GM19043 (cell line): Measurements from ENCODE around the gene CSN3.

Experiments used
- ATAC-seq: cut with Tn5 transposase; IDR thresholded peaks from one replicate; pipeline ENCODE4 v1.9.1; 2021; ENCODE audit warnings: low read depth; ENCODE audit not compliant: unreplicated experiment

CSN3 gene

DNA sequence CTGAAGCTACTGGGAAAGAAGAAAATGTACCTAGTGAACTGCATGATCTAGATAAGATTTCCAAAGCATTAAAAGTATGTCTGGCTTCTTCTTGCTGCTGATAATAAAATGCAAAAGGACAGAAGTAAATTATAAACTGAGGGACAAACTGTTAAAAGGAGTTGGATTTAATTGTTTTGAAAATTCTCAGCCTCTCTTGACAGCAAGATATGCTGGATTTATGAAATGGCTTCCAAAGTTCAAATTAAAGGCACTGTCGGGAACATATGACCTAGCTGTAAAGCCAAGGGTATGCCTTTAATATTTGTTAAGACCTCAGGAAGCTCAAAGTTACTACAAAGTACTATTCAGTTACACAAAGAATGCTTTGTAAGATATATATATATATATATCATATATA, 46.3 kb downstream of the CSN3 start:
- no peak for ATAC-seq

DNA sequence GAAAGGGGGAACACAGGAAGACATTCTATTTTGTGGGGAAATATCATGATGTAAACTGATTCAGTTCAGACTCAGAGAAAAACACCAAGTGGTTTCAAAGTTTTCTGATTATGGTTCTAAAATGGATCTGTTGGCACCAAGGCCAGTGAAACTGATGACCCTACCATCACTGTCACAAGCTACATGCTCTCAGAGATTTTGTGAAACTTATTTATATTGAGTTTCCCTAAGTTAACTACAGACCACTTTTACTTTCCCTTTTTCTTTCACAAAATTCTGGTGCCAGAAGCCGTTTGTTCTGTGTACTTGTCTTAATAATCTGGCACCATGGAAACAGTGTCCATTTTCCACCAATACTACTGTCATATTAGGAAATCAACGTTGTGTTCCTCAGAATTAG, 48.9 kb downstream of the CSN3 start:
- ATAC-seq, result no peak

DNA sequence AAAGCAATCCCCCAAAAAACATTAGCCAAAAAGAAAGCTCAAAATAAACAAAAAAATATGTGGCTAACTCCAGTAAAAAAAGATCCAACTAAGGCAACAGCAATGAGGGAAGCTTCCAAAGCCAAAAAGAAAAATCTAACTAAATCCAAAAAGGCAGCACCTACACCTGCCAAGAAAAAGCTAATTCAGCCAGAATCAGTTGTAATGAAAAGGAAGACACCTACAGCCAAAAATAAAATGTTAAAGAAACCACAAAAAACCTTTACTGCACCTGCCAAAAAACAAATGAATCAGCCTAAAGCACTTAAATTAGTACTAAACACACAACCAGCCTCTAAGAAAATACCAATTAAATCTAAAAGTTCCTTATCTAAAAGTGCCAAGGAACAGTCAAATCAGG, 55.2 kb downstream of the CSN3 start:
- ATAC-seq, result no peak

DNA sequence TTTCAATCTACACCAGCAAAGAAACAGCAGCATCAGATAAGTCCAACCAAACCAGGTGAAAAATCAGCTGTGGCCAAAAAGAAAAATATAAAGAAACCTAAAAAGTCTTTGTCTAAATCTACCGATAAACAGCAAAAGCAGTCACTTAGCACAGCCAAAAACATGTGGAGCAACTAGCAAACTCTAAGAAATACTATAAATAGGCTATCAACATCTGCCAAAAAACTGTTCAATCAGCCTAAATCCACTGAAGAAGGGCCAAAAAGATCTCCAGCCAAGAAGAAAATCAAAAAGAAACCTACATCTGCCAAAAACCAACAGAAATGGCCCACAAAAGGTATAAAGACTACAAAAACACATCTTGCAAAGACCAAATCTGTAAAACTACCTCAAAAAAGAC, 55.7 kb downstream of the CSN3 start:
- no peak for ATAC-seq

- no peak for ATAC-seq
Observed at GRCh38 chr4:70299643-70300042, 57.2 kb downstream of the CSN3 start.

DNA sequence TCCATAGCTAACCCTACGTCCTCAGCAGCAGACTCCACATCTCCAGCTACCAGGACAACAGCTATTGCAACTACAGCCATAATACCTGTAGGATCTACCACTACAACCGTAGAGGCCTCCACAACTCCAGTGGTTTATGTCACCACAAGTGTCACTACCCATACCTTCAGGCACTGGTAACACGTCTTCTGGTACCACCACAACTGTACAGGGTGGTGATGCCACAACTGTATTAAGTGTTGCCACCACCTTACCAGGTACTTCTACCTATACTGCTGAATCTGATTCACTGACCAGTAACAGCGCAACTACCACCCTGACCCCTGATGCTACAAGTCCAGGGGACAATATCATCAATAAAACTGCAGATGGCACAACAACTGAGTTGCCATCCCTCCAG, 57.8 kb downstream of the CSN3 start:
- ATAC-seq, result no peak
